K562 (cell line): ENCODE results near the gene H2BK1. TPM values are rescaled to one million over a fixed set of nuclear protein-coding genes. Genes with fewer than 3 reads are reported as not detected.

Source experiments
- AFF4 ChIP-seq: sonication (generic); formaldehyde crosslinking; IDR thresholded peaks from 2 replicates; pipeline ENCODE4 v1.8.0; 2023; ENCODE audit warnings: mild to moderate bottlenecking, missing genetic modification reagents
- BDP1 ChIP-seq: IDR thresholded peaks from 3 replicates; pipeline ENCODE4 v1.6.1; 2011; ENCODE audit not compliant: insufficient read length, insufficient read depth
- BHLHE40 ChIP-seq: IDR thresholded peaks from 2 replicates; pipeline ENCODE4 v1.6.1; 2011; ENCODE audit warnings: low read length, improper control_type of control experiment
- CCAR2 ChIP-seq: fragments of 200-400 bp; formaldehyde crosslinking; IDR thresholded peaks from 2 replicates; pipeline ENCODE4 v1.6.1; 2017; ENCODE audit warnings: mild to moderate bottlenecking, low read depth, low read length
- CREB5 ChIP-seq: fragments of 250-450 bp; sonication (Bioruptor Pico); IDR thresholded peaks from 2 replicates; pipeline ENCODE4 v1.5.0; 2020; ENCODE audit warnings: mild to moderate bottlenecking
- ESRRA ChIP-seq: fragments of 450-650 bp; IDR thresholded peaks from 2 replicates; pipeline ENCODE4 v1.6.1; 2014; ENCODE audit warnings: low read depth, mild to moderate bottlenecking, moderate library complexity, borderline replicate concordance
- ETV6 ChIP-seq, 3 experiments: fragments of 150-350 bp in 1 of 3; sonication (generic) in 1 of 3; formaldehyde crosslinking in 1 of 3; IDR thresholded peaks; 2 replicates each; pipeline versions ENCODE4 v1.6.1 to v1.8.0; 2014 to 2022; ENCODE audit warnings: borderline replicate concordance in 2 of 3, low read depth in 2 of 3, antibody characterized with exemption in 1 of 3, low read length in 1 of 3, mild to moderate bottlenecking in 1 of 3, missing genetic modification reagents in 1 of 3
- GABPA ChIP-seq: fragments of 200-800 bp; sonication (Bioruptor generic); conservative IDR thresholded peaks from 2 replicates; pipeline ENCODE4 v1.6.1; 2016; ENCODE audit warnings: low read depth, missing genetic modification characterization, missing compliant biosample characterization
- MCM2 ChIP-seq: fragments of 450-650 bp; IDR thresholded peaks from 2 replicates; pipeline ENCODE4 v1.6.1; 2017; ENCODE audit warnings: low read depth, mild to moderate bottlenecking
- POLR2G ChIP-seq: fragments of 200-400 bp; formaldehyde crosslinking; IDR thresholded peaks from 2 replicates; pipeline ENCODE4 v1.6.1; 2017; ENCODE audit warnings: low read depth, mild to moderate bottlenecking, antibody characterized with exemption, low read length, moderate library complexity
- SP1 ChIP-seq: sonication (generic); formaldehyde crosslinking; IDR thresholded peaks from 2 replicates; pipeline ENCODE4 v1.8.1; 2022; ENCODE audit warnings: mild to moderate bottlenecking, missing genetic modification reagents
- ZC3H8 ChIP-seq: fragments of 450-650 bp; IDR thresholded peaks from 2 replicates; pipeline ENCODE4 v1.6.1; 2017
- ZFP91 ChIP-seq: sonication (generic); formaldehyde crosslinking; IDR thresholded peaks from 2 replicates; pipeline ENCODE4 v1.8.0; 2022; ENCODE audit warnings: mild to moderate bottlenecking, missing genetic modification reagents
- ZNF280B ChIP-seq: fragments of 250-450 bp; sonication (Bioruptor Pico); IDR thresholded peaks from 2 replicates; pipeline ENCODE4 v1.5.1; 2021; ENCODE audit warnings: mild to moderate bottlenecking
- ZNF740 ChIP-seq, 3 experiments: fragments of 200-800 bp in 1 of 3; sonication (Bioruptor generic) in 1 of 3; sonication (generic) in 1 of 3; formaldehyde crosslinking in 1 of 3; IDR thresholded peaks; 2 replicates each; pipeline versions ENCODE4 v1.6.1 to v1.8.0; 2016 to 2022; ENCODE audit warnings: mild to moderate bottlenecking in 2 of 3, missing compliant biosample characterization in 2 of 3, missing genetic modification characterization in 2 of 3, missing genetic modification reagents in 1 of 3
- ZSCAN32 ChIP-seq: fragments of 450-650 bp; formaldehyde crosslinking; IDR thresholded peaks from 2 replicates; pipeline ENCODE4 v1.4.0; 2020; ENCODE audit warnings: mild to moderate bottlenecking, moderate library complexity
- polyA plus RNA-seq, 8 experiments: library from polyadenylated mRNA; depleted of rRNA in 4 of 8; stranded (reverse) in 5 of 8; unstranded in 3 of 8; fragments of >200 nt; fragmentation: Nextera tagmentation in 2 of 8; fragmentation: Illumina TruSeq in 1 of 8; extraction: Ambion mirVana in 2 of 8; extraction: Trizol in 1 of 8; gene quantifications; 2 replicates each; pipeline versions ENCODE4 v1.2.1 to v1.2.3, GENCODE V29; 2011 to 2014; ENCODE audit warnings: inconsistent platforms in 1 of 8, missing spikeins in 1 of 8
- total RNA-seq, 7 experiments: library from RNA; depleted of rRNA in 6 of 7; stranded (reverse); fragments of >200 nt in 6 of 7; fragmentation: Illumina TruSeq in 2 of 7; extraction: Trizol in 2 of 7; gene quantifications; 2 replicates each; pipeline versions ENCODE4 v1.2.1 to v1.2.3, GENCODE V29; 2011 to 2021; ENCODE audit warnings: low replicate concordance in 1 of 7

H2BK1 gene
- total and polyA plus RNA-seq, 9 of the 15 experiments (the other 6 are each of a cell fraction or from before 2014, with no cell fraction given): not detected

GRCh38 chr7:151226875-151227782, 16.8 kb upstream of the H2BK1 start, which contains the start of gene ABCF2 (continued):
- TF ChIP-seq ZNF740 (CRISPR knock-in tag; IDR thresholded peaks at IDR 0.05) (no peak), ZNF740 (tag; IDR thresholded peaks at IDR 0.05) (no peak), MCM2 (no peak), ZNF280B (CRISPR knock-in tag) (no peak), SP1 (CRISPR knock-in tag) (peak; percentile 98), POLR2G (peak; percentile 89), ZC3H8 (peak; percentile 18; the same call in 1 of the 2 replicates), ZSCAN32 (no peak), GABPA (tag) (peak; percentile 54), AFF4 (CRISPR knock-in tag) (0 out of 2 replicates have a peak, but pooled peaks have one; percentile 58), ESRRA (peak; percentile 77; the same call in 1 of the 2 replicates), BHLHE40 (peak; percentile 85), ZFP91 (no peak), CCAR2 (no peak), ETV6 (IDR thresholded peaks at IDR 0.05; ENCODE audit: borderline replicate concordance in 1 of 2, low read depth in 2 of 2, low read length in 1 of 2) (no peak), ETV6 (CRISPR knock-in tag; IDR thresholded peaks at IDR 0.05; ENCODE audit: borderline replicate concordance) (no peak), CREB5 (no peak), BDP1 (no peak)
